SKM-1 (cell line): ENCODE measurements around the gene CNTNAP5.
"Not testable (repeated sequence)": the region's sequence is repeated elsewhere in the genome, so short reads cannot be mapped to it uniquely, and the experiment has no call there.

Experiments used
- DNase-seq: peaks from one replicate; lab custom pipeline; 2025; ENCODE audit not compliant: unreplicated experiment; lab: John Stamatoyannopoulos, UW

CNTNAP5 gene

DNA sequence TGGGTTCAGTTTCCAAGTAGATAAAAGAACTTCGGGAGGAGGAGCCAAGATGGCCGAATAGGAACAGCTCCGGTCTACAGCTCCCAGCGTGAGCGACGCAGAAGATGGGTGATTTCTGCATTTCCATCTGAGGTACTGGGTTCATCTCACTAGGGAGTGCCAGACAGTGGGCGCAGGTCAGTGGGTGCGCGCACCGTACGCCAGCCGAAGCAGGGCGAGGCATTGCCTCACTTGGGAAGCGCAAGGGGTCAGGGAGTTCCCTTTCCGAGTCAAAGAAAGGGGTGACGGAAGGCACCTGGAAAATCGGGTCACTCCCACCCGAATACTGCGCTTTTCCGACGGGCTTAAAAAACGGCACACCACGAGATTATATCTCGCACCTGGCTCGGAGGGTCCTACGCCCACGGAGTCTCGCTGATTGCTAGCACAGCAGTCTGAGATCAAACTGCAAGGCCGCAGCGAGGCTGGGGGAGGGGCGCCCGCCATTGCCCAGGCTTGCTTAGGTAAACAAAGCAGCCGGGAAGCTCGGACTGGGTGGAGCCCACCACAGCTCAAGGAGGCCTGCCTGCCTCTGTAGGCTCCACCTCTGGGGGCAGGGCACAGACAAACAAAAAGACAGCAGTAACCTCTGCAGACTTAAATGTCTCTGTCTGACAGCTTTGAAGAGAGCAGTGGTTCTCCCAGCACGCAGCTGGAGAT, 382.9 kb downstream of the CNTNAP5 start:
- not testable (repeated sequence) for DNase-seq

DNA sequence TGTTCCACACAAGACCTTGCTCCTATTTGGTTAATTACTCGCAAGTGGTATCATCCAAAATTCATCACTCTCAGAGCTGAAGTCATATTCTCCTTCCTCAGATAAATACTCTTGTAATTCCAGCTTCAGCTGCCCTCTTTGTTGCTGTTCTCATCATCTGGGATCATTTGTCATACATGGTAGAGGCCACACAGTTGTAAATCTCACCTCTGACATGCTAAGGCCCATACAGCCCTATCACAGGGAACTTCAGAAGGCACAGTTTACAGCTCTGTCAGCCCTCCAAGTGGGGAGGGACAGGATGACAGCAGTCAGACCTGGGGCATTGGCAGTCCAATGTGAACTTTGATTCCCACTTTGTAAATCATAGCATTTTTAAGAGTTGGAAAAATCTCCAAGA, 399.0 kb downstream of the CNTNAP5 start:
- DNase-seq = no peak

DNA sequence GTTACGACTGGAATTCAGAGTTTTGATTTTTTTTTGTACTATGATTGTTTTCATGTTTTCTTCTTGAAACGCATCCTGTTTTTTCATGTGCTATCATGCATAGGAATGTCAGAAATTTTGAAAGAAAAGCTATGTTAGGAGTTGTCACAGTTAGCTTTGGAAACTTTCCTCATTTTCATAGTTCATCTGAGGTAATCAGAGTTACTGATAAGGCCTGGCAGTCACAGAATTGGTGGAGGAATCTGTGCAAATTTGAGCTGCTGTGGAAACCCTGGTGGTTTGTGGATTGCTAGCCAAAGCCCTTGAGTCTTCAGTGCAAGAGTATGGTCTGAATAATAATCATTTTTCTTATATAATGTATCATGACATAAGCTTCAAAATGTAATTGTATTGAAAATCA, 401.0 kb downstream of the CNTNAP5 start:
- no peak for DNase-seq

DNA sequence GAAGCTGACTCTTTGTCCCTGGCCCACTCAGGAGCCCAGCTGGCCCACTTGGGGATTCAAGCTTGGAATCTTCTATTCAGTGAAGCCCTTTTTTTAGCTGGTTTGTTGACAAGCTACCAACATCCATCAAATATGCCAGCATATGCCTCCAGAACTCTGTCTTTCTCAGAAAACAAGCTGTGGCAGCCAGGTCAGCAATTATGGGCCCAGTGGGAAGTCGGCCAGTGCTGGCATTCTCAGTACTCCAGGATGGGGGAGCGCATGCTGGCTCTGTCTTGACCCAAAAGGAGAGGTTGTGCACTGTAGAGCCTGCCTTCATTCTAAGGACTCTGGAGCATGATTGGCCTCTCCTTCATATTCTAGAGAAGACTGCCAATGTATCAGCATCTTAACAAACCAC, 401.5 kb downstream of the CNTNAP5 start:
- no peak for DNase-seq

DNA sequence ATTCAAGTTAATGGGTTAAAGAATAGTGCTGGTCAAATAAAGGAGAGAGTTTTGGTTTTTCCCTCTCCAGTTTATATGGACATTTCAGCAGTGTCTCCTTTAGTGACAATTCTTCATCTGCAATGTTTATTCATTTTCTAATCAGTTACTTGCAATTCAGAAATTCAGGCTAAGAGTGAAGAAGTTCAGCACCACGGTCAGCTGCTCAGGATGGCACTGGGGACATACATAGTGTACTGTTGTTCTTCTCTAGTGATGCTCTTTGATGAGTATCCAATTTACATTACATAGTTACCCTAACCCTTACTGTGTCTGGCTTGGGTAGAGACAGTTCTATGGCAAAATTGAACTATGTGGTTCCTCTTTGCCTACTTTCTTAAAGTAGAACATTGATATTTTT, 412.7 kb downstream of the CNTNAP5 start:
- DNase-seq = no peak

DNA sequence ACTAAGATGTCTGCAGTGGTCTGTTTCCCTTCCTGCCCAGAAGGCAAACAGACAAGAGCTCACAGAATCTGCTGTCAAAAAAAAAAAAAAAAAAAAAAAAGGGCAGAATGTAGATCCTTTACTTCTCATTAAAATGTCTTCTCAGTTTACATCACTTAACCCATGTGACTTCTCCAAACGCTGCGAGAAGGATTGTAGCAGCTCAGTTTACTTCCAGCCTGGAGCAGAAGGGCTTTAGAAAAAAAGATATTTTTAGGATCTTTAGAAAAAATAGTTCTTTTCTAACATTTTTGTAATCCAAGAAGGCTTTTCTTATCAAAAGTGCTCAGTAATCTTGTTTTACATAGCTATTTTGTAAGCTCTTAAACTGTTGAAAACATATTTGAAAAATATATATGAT, 425.4 kb downstream of the CNTNAP5 start:
- DNase-seq = no peak

DNA sequence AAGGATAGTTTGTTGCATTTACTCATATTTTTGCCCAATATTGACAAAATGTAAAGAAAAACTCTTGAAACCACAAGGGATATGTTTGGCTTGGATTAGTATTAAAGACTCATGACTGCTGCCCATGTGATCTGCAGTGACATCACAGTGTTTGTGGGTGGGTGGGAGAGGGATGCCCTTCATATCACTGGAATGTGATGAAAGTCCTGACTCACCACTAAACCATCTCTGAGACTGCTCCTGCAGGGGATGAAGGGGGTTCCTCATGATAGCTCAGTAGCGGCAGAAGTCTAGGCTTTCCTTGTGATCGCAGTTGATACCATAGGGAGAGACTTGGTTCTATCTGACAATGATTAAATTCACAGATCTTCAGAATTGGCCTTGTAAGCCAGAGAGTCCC, 451.2 kb downstream of the CNTNAP5 start:
- no peak for DNase-seq

DNA sequence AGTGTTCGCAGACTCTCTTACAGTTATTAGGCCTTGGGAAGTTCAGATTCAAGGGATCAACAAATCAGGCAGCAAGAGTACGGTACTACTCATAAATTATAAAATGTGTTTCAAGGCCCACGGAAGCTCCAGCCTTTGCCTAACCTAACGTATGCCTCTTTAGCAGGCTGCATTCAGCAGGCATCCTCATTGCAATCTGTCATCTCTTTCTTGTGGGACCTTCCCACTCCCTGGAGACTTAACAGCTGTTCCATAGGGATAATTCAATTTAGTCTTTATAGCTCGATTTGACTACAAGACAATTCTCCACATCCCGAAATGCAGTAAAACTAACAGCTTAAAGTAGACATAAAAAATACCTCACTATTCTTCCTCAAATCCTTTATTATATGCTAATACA, 453.7 kb downstream of the CNTNAP5 start:
- no peak for DNase-seq

DNA sequence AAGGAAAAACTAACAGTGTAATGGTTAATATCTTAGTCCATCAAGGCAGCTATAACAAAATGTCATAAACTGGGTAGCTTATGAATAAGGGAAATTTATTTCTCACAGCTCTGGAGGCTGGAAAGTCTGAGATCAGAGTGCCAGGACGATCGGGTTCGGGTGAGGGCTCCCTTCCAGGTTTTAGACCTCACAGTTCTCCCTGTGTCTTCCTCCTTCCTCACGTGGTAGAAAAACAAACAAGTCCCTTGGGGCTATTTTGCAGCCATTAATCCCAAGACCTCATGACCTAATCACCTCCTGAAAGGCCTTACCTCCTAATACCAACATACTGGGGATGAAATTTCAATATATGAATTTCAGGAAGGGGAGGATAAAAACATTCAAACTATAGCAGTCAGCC, 455.9 kb downstream of the CNTNAP5 start:
- DNase-seq = no peak

DNA sequence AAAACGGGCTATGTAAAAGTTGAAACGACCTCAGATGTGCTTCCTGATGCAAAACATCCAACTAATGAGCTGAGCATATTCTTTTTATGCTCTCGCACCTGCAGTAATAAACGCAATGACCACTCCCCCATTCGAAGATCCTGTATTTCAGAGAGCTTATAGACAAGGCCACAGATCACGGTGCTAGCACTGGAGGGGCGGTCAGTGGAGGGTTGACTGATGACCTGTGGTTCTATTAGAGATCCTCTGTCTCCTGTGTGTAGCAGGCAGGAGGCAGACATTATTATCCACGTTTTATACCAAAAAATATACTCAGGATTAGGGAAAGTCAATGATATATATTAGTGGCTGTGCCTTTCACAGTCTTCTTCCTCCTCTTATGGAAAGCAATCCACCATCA, 457.0 kb downstream of the CNTNAP5 start:
- DNase-seq = no peak

DNA sequence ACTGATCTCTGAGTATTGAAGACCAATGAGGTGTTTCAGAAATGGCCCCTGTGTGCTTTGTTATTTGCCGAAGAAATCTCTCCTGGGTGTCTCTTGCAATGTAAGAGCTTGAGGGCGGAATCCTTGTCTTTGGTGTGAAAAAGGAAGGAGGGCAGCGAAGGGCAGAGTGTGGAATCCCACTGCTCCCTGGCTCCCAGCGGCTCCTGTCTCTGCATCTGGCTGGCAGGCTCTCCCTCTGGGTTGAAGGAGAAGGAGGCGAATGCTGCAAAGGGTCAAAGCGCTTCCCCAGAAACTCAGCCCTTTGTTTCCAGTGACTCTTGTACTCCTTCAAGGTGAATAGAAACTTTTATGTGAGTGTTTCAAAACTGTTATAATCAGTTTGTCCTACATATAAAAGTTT, 457.5 kb downstream of the CNTNAP5 start:
- DNase-seq = no peak

DNA sequence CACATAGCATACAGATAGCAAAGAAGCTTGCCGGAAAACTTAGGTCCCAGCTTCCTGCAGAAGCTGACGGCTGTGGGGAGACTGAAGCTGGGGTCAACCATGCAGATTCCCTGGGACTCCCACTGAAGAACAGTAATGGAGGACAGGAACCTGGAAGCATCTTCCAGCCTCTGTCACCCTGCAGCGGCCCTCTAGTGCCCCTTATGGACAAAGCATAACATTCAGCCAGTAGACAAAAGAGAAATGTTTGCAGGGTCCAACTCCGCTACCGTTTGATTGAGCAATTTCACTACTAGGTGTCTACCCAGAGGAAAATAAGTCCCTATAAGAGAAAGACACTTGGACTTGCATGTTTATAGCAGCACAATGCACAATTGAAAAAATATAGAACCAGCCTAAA, 460.6 kb downstream of the CNTNAP5 start:
- DNase-seq = no peak

DNA sequence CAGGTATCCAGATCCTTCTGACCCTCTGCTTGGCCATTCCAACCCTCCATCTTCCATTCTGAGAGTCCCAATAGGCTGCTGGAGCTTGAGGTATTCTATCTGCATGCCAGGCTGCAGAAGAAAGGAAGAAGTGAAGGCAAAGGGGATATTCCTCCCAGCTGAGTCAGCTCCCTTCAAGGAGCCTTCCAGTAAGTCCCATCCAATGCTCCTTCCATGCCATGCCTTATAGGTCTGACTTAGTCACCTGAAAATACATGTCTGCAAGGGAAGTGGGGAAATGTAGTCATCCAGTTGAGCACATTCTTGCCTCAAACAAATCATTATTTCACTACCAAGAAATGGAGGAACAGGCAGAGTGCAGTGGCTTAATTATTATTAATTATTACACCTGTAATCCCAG, 464.6 kb downstream of the CNTNAP5 start:
- no peak for DNase-seq

DNA sequence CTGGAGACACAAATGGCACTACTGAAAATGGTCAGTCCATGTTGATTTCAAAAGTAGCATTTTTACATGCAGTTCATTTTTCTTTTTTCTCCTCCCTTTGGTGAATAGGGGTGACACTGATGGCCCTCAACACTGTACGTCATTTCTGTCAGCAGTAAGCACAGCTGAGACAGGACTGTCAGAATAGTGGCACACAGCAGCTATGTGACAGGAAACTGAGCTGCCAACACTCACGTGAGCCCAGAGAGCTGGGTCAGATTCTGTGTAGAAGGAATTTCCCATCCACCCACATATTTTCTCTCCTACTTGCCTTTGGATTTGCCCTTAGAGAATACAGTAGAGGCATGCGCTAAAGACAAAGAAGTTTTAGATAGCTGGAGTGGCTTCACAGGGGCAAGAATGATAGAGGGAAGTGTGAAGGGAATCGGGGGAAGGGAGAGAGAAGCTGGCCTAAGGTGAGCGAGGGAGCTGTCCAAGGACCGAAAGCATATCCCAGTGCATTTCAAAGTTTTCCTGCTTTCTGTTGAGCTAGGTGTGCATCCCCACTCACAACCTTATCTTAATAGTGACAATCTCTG, 476.6 kb downstream of the CNTNAP5 start:
- DNase-seq = no peak

DNA sequence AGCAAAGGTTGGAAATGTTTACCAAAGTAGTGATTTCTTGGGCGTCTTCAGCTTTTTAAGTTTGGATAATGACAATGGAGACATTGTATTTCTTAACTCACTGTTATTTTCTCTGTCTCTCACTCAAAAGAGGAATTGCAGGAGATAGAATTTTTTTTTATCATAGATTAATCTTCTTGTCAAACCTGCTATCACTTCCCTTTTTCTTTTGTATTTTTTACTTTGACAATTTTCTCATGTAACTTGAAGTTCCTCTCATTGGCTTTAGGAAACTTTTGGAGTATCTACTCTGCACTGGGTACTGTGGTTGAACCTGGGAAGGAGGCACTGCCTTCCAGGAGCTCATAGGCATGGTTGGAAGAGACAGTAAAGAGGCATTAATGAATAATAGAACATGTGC, 489.1 kb downstream of the CNTNAP5 start:
- no peak for DNase-seq

DNA sequence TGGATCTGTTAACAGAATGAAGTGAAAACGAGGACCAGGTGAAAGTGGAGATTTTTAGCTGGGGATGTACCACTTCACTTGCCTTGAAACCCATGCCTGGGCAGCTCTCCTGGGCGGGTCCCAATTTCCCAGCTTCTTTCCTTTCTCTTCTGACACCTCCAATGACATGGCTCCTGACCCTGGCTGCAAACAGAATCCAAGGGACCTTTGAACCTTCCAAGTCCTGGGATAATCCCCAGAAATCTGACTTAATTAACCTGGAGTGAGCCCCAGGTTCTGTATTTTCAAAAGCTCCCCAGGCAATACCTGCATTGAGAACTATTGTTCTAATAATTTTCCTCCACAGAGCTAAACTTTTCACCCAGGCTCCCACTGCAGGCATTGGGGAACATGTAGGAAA, 495.9 kb downstream of the CNTNAP5 start:
- DNase-seq = no peak

DNA sequence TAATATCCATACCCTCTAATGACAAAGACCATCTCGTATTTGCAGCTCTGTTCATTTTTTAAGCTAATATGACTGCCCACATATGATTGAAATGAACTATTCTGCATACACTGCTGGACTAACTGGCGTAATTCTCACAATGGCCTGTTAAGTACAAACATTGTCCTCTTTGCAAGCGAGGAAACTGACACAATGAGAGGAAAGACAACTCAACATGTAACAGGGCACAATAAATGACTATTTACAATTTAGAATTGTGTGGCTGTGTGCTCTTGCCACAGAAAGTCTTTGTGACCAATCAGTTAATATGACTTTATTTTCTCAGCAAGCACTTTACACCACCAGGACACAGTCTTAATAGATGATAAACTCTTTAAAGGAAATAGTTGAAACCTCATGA, 498.0 kb downstream of the CNTNAP5 start:
- no peak for DNase-seq

DNA sequence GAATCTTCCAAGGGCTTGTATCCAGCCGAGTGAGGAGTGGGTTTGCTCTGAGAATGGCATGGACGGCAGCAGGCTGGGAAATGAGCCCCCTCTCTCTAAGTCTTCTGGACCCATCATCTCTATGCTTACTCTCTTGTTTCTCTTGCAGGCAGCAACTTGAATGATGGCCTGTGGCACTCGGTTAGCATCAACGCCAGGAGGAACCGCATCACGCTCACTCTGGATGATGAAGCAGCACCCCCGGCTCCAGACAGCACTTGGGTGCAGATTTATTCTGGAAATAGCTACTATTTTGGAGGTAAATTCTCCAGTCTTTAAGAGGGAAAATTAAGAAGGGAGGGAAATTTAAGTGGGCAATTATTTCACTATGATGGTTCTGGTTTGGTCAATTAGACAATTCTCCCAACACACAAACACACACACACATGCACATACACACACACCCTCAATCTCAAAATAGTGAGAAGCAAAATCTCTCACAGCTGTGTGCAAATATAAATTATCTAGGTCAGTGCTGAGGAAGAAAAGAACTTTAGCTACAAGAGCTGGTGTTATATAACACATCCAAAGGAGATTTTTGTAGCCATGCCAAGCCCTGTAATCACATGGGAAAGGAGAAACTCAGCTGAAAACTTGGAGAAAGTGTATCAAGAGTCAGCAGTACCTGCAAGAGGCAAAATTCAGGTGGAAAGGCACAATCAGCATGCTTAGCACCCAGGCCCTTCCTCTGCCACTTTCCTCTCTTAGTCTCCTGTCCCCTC, 499.2 kb downstream of the CNTNAP5 start:
- DNase-seq = no peak

DNA sequence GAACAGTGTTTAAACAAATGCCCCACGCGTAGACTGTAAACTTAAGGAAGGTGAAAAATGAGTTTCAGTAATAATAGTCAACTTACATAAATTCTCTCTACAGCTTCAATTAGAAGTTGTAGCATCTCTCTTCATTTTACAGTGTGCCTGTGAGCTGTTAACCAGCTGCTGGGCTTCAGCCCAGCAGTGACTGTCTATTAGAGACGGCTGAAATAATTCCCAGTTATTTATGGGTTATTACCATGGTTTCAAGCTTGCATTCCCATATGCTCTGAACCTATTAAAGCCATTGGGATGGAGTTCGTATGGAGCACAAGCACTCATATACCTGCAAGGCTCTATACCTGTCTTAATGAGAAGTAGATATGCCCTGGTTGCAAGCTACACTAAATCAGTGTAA, 501.1 kb downstream of the CNTNAP5 start:
- no peak for DNase-seq

DNA sequence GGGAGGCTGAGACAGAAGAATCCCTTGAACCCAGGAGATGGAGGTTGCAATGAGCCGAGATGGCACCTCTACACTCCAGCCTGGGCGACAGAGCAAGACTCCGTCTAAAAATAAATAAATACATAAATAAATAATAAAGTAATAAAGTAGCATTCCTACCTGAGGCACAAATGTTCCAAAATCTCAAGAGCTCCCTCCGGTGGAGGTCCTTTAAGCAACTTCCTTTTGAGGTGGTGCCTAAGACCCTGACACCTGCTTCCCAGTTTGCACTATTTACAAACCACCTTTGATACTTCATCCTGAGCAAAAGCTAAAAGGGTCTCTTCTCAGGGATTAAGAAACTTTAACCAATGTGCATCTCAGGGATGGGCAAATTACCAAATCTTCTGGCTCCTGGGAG, 505.1 kb downstream of the CNTNAP5 start:
- no peak for DNase-seq

DNA sequence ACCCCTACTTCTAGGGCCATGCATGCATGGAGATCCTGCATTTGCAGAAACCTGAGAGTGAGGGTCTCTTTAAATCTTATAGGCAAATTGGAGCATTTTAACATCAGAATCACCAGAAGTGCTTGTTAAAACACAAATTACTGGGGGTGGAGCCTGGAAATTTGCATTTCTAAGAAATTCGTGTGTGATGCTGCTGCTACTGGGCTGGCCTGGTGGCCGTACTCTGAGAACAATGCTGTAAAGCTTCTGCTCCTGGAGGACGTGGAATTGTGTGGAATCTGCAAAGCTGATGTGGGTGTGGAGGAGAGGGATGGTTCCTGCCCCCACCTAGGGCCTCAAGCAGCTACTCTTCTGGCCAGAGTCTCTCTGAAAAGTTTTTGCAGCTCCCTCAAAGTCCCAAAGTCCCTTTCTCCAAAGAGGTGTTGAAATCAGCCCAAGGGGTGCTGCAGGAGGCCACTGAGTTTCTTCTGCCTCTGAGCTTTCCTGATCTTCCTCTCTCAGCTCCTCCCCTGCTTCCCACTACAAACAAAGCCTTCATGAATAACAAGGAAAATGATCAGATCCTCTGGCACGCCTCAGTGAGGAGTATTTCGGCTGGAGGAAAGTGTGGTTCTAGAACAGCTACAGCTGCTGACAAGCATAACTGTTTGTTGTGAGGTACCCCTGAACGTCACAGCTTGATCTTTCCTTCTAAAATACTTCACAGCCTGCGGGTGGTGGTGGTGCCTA, 508.3 kb downstream of the CNTNAP5 start:
- DNase-seq = no peak

DNA sequence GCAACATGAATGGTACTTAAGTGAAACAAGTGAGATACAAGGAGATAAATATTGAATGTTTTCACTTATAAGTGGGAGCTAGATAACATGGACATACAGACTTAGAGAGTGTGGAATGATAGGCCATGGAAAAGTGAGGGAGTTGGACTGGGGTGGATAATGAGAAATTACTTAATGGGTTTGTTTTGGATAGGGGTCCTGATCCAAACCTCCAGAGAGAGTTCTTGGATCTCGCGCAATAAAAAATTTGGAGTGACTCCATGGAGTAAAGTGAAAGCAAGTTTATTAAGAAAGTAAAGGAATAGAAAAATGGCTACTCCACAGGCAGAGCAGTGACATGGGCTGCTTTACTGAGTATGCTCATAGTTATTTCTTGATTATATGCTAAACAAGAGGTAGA, 508.9 kb downstream of the CNTNAP5 start:
- no peak for DNase-seq
